ENCODE results near the gene RPN1.
"Not testable (repeated sequence)": the region's sequence is repeated elsewhere in the genome, so short reads cannot be mapped to it uniquely, and the experiment has no call there.

RPN1 gene

GRCh38 chr3:128607710-128608048, 42.9 kb downstream of the RPN1 start:
- no peak for DNase-seq

- no peak for DNase-seq
These were observed 44.5 kb downstream of the RPN1 start for GRCh38 chr3:128606094-128606493.

DNA sequence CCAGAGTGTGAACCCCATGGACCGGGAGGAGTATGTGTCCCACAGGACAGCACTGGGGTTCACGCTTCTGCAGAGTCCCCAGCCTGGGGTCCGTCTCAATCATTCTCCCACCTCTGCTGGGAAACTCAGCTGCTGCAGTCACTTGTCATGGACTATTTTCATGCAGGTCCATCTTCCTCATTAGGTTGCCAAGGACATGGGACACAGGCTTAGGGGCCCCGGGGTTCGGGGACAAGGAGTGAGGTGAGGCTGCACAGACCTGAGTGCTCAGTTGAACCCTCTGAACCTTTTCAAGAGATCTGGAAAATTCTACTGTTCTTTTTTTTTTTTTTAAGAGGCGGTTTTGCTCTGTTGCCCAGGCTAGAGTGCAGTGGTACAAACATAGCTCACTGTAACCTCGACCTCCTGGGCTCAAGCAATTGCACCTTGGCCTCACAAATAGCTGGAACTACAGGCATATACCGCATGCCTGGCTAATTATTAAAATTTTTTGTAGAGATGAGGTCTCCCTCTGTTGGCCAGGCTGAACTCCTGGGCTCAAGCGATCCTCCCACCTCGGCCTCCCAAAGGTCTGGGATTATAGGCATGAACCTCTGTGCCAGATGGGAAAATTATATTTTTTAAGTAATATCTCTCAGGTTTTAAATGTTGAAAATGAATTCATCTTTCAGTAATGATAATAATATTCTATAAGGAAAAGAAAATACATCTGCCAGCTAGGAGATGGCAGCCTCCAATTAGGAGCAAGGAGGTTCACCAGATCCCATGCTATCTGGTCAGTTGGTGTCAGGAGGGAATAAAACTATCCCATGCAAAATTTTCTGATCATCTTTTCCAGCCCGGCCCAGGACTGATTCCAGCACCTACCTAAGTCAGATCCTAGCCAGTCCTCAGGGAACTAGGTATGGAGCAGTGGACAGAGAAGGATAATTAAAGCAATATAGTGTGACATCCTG, 45.2 kb downstream of the RPN1 start:
- DNase-seq = no peak

GRCh38 chr3:128603811-128604775, 46.5 kb downstream of the RPN1 start:
- no peak for DNase-seq

GRCh38 chr3:128603313-128603712, 47.3 kb downstream of the RPN1 start:
- DNase-seq = no peak

DNA sequence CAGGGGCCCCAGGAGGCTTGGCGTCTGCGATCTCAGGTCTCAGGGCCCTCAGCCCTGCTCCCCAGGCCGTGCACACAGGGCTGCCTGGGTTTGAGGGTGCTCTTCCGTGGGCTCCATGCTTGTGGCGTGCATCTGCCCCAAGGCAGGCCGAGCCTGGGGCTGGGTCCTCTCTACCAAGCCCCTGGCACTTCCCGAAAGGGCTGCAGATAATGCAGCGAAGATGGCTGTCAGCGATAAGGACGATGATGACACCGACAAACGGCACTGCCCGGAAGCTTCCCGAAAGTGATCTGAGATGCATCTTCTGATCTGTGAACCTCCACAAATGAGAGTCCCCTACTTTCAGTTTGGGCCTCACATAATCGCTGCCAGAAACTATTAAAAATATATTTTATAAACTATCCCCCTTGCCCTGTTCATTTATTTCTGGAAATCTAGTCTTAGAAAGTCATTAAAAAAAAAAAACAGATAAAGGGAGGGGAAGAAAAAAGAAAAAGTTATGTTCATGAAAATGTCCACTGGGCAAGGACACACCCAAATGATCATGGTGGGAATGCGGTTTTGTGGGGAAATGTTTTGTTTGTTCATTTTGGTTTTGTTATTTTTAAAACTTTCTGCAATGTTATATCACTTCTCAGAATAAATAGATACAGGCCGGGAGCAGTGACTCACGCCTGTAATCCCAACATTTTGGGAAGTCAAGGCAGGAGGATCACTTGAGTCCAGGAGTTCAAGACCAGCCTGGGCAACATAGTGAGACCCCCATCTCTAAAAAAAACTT, 51.5 kb downstream of the RPN1 start:
- no peak for DNase-seq

GRCh38 chr3:128597900-128598299, 52.7 kb downstream of the RPN1 start:
- DNase-seq = no peak

DNA sequence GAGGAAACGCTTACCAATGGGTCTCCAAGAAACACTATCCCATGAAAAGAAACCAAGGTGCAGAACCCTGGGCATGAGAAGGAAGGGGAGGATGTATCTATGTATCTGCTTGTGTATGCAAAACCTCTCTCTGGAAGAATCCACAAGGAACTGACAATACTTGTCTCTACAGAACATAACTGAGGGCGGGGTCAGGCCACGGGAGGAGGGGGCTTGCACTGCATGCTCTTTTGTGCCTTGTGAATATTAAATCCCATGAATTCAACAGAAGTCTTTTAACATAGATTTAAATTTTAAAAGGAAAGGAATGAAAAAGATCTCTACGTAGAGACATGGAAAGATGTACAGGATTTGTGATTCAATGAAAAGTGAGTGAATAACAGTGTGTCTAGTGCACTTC, 57.8 kb downstream of the RPN1 start:
- DNase-seq = no peak

- no peak for DNase-seq
These were observed 58.7 kb downstream of the RPN1 start for GRCh38 chr3:128591738-128592426.

GRCh38 chr3:128590948-128591347, 59.7 kb downstream of the RPN1 start:
- DNase-seq = no peak

DNA sequence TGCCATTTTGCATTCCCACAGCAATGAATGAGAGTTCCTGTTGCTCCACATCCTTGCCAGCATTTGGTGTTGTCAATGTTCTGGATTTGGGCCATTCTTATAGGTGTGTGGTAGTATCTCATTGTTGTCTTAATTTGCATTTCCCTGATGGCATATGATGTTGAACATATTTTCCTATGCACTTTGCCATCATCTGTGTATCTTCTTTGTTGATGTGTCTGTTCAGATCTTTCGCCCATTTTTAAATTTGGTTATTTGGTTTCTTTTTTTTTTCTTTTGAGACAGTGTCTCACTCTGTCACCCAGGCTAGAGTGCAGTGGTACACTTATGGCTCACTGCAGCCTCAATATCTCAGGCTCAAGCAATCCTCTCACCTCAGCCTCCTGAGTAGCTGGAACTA, 60.6 kb downstream of the RPN1 start:
- DNase-seq = not testable (repeated sequence)

DNA sequence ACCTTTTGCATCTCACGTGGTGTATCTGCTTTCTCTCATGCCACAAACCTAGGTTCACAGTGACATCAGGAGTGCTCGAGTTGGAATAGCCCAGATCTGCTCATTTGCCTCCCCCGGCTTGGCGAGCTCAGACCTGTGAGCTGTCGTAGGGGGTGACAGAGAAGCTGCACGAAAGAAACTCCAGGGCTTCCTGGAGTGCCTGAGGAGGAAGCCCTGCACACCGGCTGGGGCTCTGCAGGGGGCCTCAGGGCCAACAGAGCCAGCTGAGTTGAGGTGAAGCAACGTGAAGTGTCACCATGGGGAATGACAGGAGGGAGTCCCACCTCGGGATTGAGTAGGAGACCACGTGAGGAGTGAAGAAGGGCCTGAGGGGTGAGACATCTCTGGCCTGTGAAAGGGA, 62.5 kb downstream of the RPN1 start:
- no peak for DNase-seq

DNA sequence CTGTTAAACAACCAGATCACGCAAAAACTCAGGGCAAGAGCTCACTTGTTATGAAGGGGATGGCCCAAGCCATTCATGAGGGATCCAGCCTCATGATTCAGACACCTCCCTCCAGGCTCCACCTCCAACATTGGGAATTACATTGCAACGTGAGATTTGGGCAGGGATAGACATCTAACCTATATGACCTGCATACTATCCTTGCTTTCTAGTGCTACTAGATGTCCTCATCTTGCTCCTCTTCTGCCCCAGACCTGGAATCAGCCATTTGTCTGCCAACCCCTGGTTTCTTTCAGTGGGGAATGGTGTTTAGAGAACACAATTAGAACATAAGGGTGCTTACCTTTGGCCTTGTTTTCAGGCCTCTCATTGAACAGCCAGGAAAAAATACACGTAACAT, 63.2 kb downstream of the RPN1 start:
- DNase-seq = no peak

DNA sequence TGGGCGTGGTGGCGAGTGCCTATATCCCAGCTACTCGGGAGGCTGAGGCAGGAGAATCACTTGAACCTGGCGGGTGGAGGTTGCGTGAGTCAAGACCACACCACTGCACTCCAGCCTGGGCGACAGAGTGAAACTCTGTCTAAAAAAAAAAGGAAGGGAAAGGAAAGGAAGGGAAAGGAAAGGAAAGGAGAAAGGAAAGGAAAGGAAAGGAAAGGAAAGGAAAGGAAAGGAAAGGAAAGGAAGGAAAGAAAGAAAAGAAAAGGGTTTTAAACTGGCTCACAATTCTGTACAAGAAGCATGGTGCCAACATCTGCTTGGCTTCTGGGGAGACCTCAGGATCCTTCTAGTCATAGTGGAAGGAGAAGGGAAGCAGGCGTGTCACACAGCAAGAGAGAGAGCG, 63.7 kb downstream of the RPN1 start:
- not testable (repeated sequence) for DNase-seq

DNA sequence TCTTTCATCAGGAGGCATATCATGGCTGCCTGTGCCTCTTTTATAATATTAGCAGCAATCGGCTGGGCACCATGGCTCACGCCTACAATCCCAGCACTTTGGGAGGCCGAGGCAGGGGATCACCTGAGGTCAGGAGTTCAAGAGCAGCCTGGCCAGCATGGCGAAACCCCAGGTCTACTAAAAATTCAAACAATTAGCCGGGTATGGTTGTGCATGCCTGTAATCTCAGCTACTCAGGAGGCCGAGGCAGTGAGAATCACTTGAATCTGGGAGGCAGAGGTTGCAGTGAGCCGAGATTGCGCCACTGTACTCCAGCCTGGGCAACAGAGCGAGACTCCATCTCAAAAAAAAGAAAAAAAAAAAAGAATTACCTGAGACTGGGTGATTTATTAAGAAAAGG, 64.2 kb downstream of the RPN1 start:
- not testable (repeated sequence) for DNase-seq

DNA sequence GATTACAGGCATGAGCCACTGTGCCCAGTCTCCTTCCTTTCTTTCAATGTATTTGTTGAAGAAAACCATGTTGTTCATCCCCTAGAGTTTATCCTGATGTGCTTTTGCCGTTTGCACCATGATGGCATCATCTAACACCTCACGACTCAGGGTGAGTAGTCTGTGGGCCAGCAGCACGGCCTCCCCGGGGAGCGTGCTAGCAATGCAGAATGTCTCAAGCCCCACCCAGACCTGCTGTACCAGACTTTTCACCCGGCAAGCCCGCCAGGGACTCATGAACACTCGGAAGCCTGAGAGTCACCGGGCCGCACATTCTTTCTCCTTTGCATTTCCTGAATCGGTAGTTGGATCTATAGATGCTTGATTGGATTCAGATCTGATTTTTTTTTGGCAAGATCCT, 64.6 kb downstream of the RPN1 start:
- no peak for DNase-seq

- DNase-seq = no peak
These were observed 65.4 kb downstream of the RPN1 start for GRCh38 chr3:128585189-128585588.

DNA sequence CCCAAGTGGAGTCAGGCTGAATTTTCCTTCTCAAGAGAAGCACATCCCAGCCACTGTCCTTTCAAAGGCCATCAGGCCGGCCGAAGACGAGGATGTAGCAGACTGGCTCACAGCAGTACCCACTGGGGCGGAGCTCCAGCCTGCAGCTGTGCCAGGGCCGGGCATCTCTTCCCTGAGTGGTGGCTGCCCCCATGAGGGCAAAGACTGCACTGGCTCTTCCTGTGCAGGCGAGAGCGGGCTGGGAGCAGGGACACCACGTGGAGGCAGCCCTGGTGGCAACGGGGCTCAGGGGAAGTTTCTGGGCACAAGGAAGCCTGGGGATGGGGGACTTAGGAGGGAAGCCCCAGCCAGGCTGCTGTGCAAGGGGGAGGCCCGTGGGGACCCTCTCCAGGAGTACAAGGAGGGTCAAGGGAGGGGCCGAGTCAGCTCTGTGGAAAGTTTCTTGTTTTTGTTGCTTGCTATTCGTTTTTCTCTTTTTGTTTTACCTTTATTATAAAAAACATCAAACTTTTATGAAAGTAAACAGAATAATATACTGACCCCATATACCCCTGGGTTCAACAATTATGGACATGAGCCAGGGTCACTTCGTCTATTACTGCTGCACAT, 66.1 kb downstream of the RPN1 start:
- DNase-seq = peak; percentile 59

DNA sequence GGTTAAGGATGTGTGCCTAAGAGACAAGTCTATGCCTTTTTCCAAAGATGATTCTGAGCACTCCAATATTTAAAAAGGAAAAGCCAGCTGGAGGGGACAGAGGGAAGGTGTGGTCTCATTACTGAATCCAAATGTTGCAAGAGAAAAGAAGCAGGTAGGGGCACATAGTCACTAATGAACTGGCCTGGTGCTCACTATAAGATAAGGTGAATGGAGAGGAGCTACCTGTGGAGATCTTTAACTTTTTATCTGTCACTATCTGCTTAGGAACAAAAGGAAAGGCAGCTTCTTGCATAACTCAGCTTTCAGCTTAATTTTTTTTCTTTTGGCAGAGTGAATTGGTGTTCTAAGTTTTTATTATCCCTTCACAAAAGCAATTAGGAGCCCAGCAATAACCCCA, 69.1 kb downstream of the RPN1 start:
- no peak for DNase-seq

- no peak for DNase-seq
These were observed 70.7 kb downstream of the RPN1 start for GRCh38 chr3:128579927-128580326.

- no peak for DNase-seq
These were observed 72.3 kb downstream of the RPN1 start for GRCh38 chr3:128578346-128578745.

DNA sequence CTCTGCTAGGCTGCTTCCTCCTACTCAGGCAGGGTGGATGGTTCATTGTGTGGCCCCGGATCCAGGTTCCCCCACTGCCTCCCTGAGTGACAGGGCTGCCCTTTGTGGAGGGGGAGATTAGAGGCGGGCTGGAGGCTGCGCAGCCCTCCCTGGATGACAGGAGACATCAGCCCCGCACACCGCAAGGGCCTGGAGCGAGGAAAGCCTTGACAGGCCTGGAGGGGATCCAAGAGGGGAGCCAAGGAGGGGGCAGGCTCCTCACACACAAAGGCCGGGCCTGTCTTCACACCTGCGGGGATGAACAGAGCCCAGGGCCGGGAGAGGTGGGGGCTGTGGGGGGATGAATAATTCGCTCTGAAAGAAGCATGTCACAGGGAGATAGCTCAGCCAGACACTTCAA, 72.9 kb downstream of the RPN1 start:
- no peak for DNase-seq

Data from NCI-H1694 treated with DMSO at 0.1 percent for 48 hours (cell line).